HG03571 (cell line): ENCODE data around the gene PSMB2.
"Not testable (repeated sequence)": the region's sequence is repeated elsewhere in the genome, so short reads cannot be mapped to it uniquely, and the experiment has no call there.

Source experiments
- ATAC-seq: cut with Tn5 transposase; IDR thresholded peaks from one replicate; pipeline ENCODE4 v1.9.1; 2021; ENCODE audit not compliant: unreplicated experiment

The PSMB2 gene

GRCh38 chr1:35641233-35641866 is at the start of gene PSMB2:
Gene PSMB2 (minus strand): TSS chr1:35641526. CDS start chr1:35641432, 94 bp downstream.
- ATAC-seq, result peak; percentile 76

- ATAC-seq, result no peak
These were observed 49.8 kb upstream of the PSMB2 start for GRCh38 chr1:35691080-35691479.

GRCh38 chr1:35690103-35690502 is 48.8 kb upstream of the PSMB2 start:
- not testable (repeated sequence) for ATAC-seq

GRCh38 chr1:35688161-35688560 is 46.8 kb upstream of the PSMB2 start:
- no peak for ATAC-seq

- no peak for ATAC-seq
These were observed 41.7 kb upstream of the PSMB2 start for GRCh38 chr1:35683012-35683411.

GRCh38 chr1:35680271-35680670 is 38.9 kb upstream of the PSMB2 start:
- ATAC-seq, result no peak

- no peak for ATAC-seq
These were observed 34.4 kb upstream of the PSMB2 start for GRCh38 chr1:35675773-35676172.

GRCh38 chr1:35674111-35674510 is 32.8 kb upstream of the PSMB2 start:
- ATAC-seq, result no peak

- ATAC-seq, result no peak
These were observed 30.8 kb upstream of the PSMB2 start for GRCh38 chr1:35672116-35672515.

GRCh38 chr1:35668506-35668905 is 27.2 kb upstream of the PSMB2 start:
- ATAC-seq, result no peak

- ATAC-seq, result no peak
These were observed 25.6 kb upstream of the PSMB2 start for GRCh38 chr1:35666916-35667315.

GRCh38 chr1:35666216-35666615 is 24.9 kb upstream of the PSMB2 start:
- ATAC-seq, result no peak

- ATAC-seq, result no peak
These were observed 22.1 kb upstream of the PSMB2 start for GRCh38 chr1:35663434-35663833.

- ATAC-seq, result no peak
These were observed 20.1 kb upstream of the PSMB2 start for GRCh38 chr1:35661474-35661795.

- no peak for ATAC-seq
These were observed 19.5 kb upstream of the PSMB2 start for GRCh38 chr1:35660581-35661473.

GRCh38 chr1:35659589-35659988 is 18.3 kb upstream of the PSMB2 start:
- no peak for ATAC-seq

GRCh38 chr1:35657851-35658250 is 16.5 kb upstream of the PSMB2 start:
- no peak for ATAC-seq

GRCh38 chr1:35656863-35657232 is 15.5 kb upstream of the PSMB2 start:
- no peak for ATAC-seq

GRCh38 chr1:35656148-35656862 is 15.0 kb upstream of the PSMB2 start:
- ATAC-seq, result no peak

- no peak for ATAC-seq
These were observed 13.9 kb upstream of the PSMB2 start for GRCh38 chr1:35655196-35655595.

- no peak for ATAC-seq
These were observed 9.1 kb upstream of the PSMB2 start for GRCh38 chr1:35650416-35650815.

GRCh38 chr1:35646043-35646442 is 4.7 kb upstream of the PSMB2 start:
- no peak for ATAC-seq
